ENCODE data around the gene NRP2. TPM values are rescaled to one million over a fixed set of nuclear protein-coding genes. Genes with fewer than 3 reads are reported as not detected.

The NRP2 gene
- total RNA-seq, 4 donors from 2014 or later: 4.9 to 22.4 (median 14.5) TPM

GRCh38 chr2:205640716-205641115 lies 41.6 kb upstream of the NRP2 start:
- no peaks in the 10 kb centered on the region for H3K27me3 ChIP-seq
- H3K4me3 ChIP-seq: no peak overlapping the region
- H3K9me3 ChIP-seq: no peaks in the 10 kb centered on the region
- H3K27ac ChIP-seq: no peak overlapping the region
- no peaks in the 10 kb centered on the region for H3K36me3 ChIP-seq
- no peaks in the 10 kb centered on the region for H3K4me1 ChIP-seq
- DNase-seq: no peak
- no peak for TF ChIP-seq POLR2A (IDR thresholded peaks at IDR 0.05)
- no peak for TF ChIP-seq CTCF (IDR thresholded peaks at IDR 0.05)

- Histone ChIP-seq H3K4me3 (no peak overlapping the region), H3K4me1 (no peaks in the 10 kb centered on the region), H3K27ac (no peak overlapping the region), H3K27me3 (no peaks in the 10 kb centered on the region), H3K9me3 (no peaks in the 10 kb centered on the region), H3K36me3 (no peaks in the 10 kb centered on the region)
- TF ChIP-seq POLR2A (IDR thresholded peaks at IDR 0.05) (no peak), CTCF (IDR thresholded peaks at IDR 0.05) (no peak)
- no peak for DNase-seq
These were observed 39.5 kb upstream of the NRP2 start for GRCh38 chr2:205642599-205643356.

GRCh38 chr2:205643391-205643885 lies 38.9 kb upstream of the NRP2 start:
- Histone ChIP-seq H3K27me3 (no peaks in the 10 kb centered on the region), H3K9me3 (no peaks in the 10 kb centered on the region), H3K27ac (no peak overlapping the region), H3K36me3 (no peaks in the 10 kb centered on the region), H3K4me3 (no peak overlapping the region), H3K4me1 (no peaks in the 10 kb centered on the region)
- TF ChIP-seq CTCF (IDR thresholded peaks at IDR 0.05) (no peak), POLR2A (IDR thresholded peaks at IDR 0.05) (no peak)
- DNase-seq: no peak

GRCh38 chr2:205644018-205644417 lies 38.3 kb upstream of the NRP2 start:
- Histone ChIP-seq H3K9me3 (no peaks in the 10 kb centered on the region), H3K27ac (no peak overlapping the region), H3K4me3 (no peak overlapping the region), H3K27me3 (no peaks in the 10 kb centered on the region), H3K36me3 (no peaks in the 10 kb centered on the region), H3K4me1 (no peaks in the 10 kb centered on the region)
- TF ChIP-seq CTCF (IDR thresholded peaks at IDR 0.05) (no peak), POLR2A (IDR thresholded peaks at IDR 0.05) (no peak)
- DNase-seq: no peak

- no peak overlapping the region for H3K4me3 ChIP-seq
- TF ChIP-seq POLR2A (IDR thresholded peaks at IDR 0.05): no peak
- TF ChIP-seq CTCF (IDR thresholded peaks at IDR 0.05): no peak
- no peaks in the 10 kb centered on the region for H3K9me3 ChIP-seq
- H3K27ac ChIP-seq: no peak overlapping the region
- H3K27me3 ChIP-seq: no peaks in the 10 kb centered on the region
- H3K4me1 ChIP-seq: no peaks in the 10 kb centered on the region
- no peaks in the 10 kb centered on the region for H3K36me3 ChIP-seq
- no peak for DNase-seq
These were observed 35.6 kb upstream of the NRP2 start for GRCh38 chr2:205646680-205647079.

Measured in Peyer's patch (tissue), 4 donors.